HG02884 (cell line): Measurements from ENCODE around the gene BCL10.

Source experiments
- ATAC-seq: cut with Tn5 transposase; IDR thresholded peaks from one replicate; pipeline ENCODE4 v1.9.1; 2021; ENCODE audit warnings: mild to moderate bottlenecking, moderate library complexity; ENCODE audit not compliant: unreplicated experiment

Gene BCL10

DNA sequence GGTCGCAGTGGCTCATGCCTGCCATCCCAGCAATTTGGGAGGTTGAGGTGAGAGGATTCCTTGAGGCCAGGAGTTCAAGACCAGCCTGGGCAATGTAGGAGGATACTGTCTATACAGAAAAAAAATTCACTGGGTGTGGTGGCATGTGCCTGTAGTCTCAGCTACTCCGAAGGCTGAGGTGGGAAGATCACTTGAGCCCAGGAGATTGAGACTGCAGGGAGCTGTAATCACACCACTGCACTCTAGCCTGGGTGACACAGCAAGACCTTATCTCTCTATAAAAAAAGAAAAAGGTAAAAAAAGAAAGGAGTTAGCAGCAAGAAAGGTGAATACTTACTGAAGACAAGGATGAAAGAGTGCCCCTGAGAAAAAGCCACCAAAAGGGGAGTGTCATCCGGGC is 23.7 kb upstream of the BCL10 start:
- no peak for ATAC-seq

DNA sequence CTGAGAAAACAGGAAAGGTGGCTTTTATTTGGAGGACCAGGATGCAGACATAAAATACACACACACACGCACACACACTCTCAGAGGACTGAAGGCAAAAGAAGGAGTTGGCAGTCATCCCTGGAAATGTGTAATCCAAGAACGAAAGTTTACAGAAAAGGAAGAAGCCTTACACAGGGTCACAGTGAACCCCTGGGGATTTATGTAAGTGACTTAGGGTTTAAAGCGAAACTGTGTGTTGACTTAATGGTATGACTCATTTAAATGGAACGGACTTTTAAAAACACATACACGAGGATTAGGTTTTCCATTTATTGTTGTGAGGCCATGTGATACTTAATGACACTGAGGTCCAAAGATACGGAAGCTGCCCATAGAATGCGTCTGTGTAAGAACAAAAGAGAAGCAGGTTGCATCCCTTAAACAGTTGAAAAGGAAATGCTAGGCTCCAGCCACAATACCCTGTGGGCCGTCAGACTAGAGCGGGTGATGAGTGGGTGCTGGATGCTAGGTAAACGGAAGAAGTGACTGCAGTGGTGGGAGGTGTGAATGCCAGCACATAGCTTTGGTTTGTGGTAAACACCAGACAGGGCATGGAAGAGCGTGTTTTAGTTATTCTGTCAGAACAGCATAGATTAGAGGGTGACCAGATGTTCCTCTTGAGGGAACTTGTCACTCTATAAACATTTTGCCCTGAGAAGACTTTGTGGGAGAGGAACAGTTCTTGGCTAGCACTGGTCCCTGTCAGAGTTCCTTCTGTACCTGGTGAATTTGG is 21.6 kb upstream of the BCL10 start:
- peak; percentile 89 for ATAC-seq

- no peak for ATAC-seq
These were observed 21.1 kb upstream of the BCL10 start for GRCh38 chr1:85297538-85297854.

GRCh38 chr1:85296980-85297379 is 20.5 kb upstream of the BCL10 start:
- ATAC-seq, result no peak

DNA sequence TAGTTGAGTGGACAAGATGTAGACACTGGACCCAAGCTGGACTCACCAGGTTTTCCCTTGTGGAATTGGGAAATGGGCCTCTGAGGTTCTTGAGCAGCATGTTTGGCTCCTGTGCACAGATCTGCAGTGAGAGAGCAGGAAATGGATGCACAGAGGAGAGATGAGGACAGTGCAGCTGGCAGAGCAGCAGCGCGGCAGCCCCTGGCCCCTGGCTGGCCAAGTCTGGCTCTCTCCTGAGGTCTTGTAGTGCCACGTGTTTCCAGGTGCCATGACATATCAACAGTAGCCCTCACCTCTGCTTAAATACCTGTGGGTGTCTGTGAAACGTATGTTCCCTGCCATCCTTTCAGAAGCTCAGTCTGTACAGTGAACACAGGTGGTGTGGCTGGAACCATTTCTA is 19.2 kb upstream of the BCL10 start:
- no peak for ATAC-seq

DNA sequence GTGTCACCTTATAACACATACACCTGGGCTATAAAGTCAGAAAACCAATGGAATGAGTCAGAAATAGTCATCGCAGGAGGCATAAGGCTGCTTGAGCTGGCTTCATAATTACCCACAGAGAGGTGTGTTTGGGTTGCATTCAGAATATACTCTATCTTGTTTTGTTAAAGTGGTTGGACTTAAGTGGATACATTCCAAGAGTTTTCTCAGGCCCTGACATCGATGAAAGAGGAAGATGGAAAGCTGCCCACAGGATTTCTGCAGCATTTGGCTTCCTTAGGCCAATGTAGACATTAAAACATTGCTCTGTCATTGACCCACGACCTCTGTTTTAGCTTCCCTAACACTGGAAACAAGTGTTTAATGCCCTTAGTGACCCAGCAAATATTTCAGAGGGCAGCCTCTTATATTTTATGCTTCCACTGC is 18.6 kb upstream of the BCL10 start:
- ATAC-seq, result no peak

GRCh38 chr1:85290826-85291225 is 14.4 kb upstream of the BCL10 start:
- ATAC-seq, result no peak

DNA sequence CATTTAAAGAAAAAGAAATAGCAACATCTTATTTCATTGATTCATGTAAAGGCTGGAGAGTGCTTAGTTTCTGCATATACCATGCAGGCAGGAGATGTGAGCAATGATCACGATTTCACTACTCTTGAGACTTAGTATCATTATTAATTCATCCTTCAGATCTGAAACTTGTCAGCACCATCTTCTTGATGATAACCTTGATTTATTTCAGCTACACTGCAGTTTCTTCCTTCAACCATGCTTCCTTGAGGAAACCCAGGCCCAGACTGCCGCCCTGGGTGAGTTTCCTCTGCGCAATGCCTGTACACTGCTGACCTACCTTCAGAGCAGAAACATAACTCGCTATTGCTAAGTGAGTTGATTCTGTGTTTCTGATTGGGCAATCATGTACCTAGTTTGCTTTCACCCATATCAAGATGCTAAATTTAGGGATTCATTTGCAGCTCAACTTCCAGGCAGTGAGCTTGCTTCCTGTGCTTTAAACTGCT is 13.5 kb upstream of the BCL10 start:
- peak; percentile 85 for ATAC-seq

- peak; percentile 15 for ATAC-seq
These were observed 12.9 kb upstream of the BCL10 start for GRCh38 chr1:85289207-85289847.

- ATAC-seq, result no peak
These were observed 7.8 kb upstream of the BCL10 start for GRCh38 chr1:85284202-85284601.

DNA sequence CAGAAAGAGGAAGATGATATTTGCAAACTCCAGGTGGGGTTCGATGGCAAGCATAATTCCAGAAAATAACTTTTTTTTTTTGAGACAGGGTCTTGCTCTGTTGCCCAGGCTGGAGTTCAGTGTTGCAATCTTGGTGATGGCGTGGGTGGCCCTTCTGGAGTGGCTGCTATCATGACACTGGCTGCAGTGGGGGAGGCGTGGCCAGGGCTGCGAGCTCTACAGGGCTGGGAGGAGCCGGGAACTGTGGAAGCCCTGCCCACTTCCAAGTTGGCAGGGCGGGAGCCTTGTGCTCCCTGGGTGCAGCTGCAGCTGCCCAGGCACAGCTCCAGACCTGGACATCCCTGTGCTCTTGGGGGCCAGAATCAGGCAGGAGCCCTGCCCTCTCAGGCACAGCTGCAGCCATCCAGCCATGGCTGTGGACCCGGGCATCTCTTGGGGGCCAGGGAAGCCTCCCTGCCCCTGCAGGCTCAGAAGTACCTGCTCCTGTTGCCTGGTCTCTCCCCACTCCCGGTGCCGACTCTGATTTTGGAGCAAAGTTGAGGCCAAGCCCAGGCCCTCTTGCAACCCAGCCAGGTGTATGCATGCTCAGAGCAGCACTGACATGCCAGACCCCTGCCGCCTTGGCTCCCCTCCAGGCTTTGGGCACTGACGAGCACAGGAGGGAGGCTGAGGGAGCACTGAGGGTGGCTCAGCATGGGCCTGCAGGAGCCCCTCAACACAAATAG is 7.2 kb upstream of the BCL10 start:
- ATAC-seq, result no peak

DNA sequence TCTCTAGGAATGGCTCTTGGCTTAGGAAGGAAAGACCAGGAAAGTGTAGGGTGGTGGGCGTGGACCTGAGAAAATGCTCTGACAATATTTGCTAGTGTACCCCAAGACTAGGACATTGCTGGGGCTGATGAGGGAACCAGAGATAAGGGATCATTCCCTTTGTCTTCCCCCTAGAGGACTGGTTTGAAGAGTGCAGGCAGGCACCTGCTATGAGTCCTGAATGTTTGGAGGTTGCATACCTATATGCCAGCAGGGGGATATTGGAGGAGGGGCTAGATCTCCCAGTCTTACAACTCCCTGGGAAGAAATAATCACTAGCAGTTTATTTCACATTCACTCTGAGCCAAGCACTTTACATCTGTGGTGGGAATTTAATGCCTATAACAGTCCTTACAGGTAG is 6.0 kb upstream of the BCL10 start:
- ATAC-seq, result no peak

- ATAC-seq, result no peak
These were observed 4.2 kb upstream of the BCL10 start for GRCh38 chr1:85280636-85281035.

GRCh38 chr1:85279458-85280080 is 3.1 kb upstream of the BCL10 start:
- ATAC-seq, result no peak

DNA sequence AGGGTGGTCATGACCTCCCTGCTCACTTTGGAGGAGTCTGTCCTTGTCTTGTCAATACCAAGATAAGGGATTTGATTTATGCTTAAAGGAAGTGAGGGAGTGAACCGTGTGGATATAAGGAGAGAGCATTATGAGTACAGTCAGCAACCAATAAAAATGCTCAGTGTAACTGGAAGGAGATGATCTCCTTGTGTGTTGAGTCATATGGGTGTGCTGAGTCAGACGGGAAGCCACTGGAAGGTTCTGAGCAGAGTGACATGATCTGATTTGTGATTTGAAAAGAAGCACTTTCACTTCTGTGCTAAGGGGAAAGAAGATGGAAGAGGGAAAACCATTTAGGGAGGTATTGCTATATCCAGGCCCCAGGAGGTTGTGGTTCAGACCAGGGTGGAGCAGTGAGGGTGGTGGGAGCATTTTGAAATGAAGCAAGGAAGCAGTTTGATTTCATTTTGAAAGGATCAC is 2.5 kb upstream of the BCL10 start:
- ATAC-seq, result peak; percentile 29

- no peak for ATAC-seq
These were observed 1.4 kb upstream of the BCL10 start for GRCh38 chr1:85277802-85278201.

- no peak for ATAC-seq
These were observed 677 bp upstream of the BCL10 start for GRCh38 chr1:85276978-85277639.

GRCh38 chr1:85275701-85276214 is 674 bp downstream of the BCL10 start:
- no peak for ATAC-seq

- no peak for ATAC-seq
These were observed 1.4 kb downstream of the BCL10 start for GRCh38 chr1:85274969-85275453.

DNA sequence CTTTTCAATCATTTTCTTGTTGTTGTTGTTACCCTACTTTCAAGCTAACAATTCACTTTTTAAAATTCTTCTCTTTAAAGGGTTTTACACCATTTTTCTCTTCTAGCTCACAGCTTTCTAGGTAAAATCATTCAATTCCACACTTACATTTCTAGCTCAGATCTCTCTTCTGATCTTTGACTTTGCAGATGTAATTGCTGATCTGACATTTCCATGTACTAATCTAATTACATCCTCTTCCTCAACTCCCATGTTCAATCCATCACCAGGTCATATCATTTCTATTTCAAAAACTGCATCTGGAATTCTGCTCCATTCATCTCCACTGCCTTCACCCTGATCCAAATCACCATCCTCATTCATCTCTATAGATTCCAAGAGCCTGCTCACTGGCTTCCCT is 3.0 kb downstream of the BCL10 start:
- ATAC-seq, result no peak
